GM12878 (cell line): Measurements from ENCODE around the gene EIF2S2.

Source experiments
- CEBPB ChIP-seq, 2 experiments: fragments of 150-350 bp in 1 of 2; IDR thresholded peaks; 2 replicates each; pipeline ENCODE4 v1.6.1; 2012 to 2014; ENCODE audit warnings: low read depth in 2 of 2, low read length in 2 of 2, borderline replicate concordance in 1 of 2, inconsistent platforms in 1 of 2
- KDM1A ChIP-seq: fragments of 200-600 bp; sonication (generic); IDR thresholded peaks from 2 replicates; pipeline ENCODE4 v1.6.1; 2016; ENCODE audit warnings: borderline replicate concordance
- MTA3 ChIP-seq: IDR thresholded peaks from 2 replicates; pipeline ENCODE4 v1.6.1; 2012; ENCODE audit warnings: low read length, inconsistent platforms, borderline replicate concordance
- POLR2A ChIP-seq: IDR thresholded peaks from 2 replicates; pipeline ENCODE4 v1.6.1; 2011; ENCODE audit warnings: low read depth, mild to moderate bottlenecking, low read length
- RCOR1 ChIP-seq: conservative IDR thresholded peaks from 2 replicates; pipeline ENCODE4 v1.6.1; 2012; ENCODE audit warnings: low read depth, low read length, improper control_type of control experiment
- SIN3A ChIP-seq: IDR thresholded peaks from 2 replicates; pipeline ENCODE4 v1.6.1; 2012; ENCODE audit warnings: low read depth, low read length, improper control_type of control experiment
- SUZ12 ChIP-seq: fragments of 200-600 bp; sonication (generic); IDR thresholded peaks from one replicate; pipeline ENCODE4 v1.6.1; 2018; ENCODE audit warnings: antibody characterized with exemption, mild to moderate bottlenecking; ENCODE audit not compliant: unreplicated experiment
- TF ChIP-seq, protein P1 (sequence below): fragments of 450-650 bp; IDR thresholded peaks from 2 replicates; pipeline ENCODE4 v1.6.1; 2016; ENCODE audit warnings: mild to moderate bottlenecking
- TF ChIP-seq, protein P2 (sequence below), 3 experiments: IDR thresholded peaks in 2 of 3; conservative IDR thresholded peaks in 1 of 3; 2 replicates each; pipeline ENCODE4 v1.5.1; 2011; ENCODE audit warnings: low read depth in 3 of 3, low read length in 3 of 3, mild to moderate bottlenecking in 3 of 3, control low read depth in 2 of 3, moderate library complexity in 2 of 3, inconsistent platforms in 1 of 3, mixed read lengths in 1 of 3; ENCODE audit not compliant: control insufficient read depth in 2 of 3, insufficient read depth in 1 of 3; ENCODE audit errors: extremely low read depth in 1 of 3
- TF ChIP-seq, protein P3 (sequence below): fragments of 450-650 bp; IDR thresholded peaks from 2 replicates; pipeline ENCODE4 v1.6.1; 2017; ENCODE audit warnings: mild to moderate bottlenecking, moderate library complexity
- TF ChIP-seq, protein P4 (sequence below): IDR thresholded peaks from 2 replicates; pipeline ENCODE4 v1.6.1; 2012; ENCODE audit warnings: low read depth, low read length, improper control_type of control experiment

DNA sequence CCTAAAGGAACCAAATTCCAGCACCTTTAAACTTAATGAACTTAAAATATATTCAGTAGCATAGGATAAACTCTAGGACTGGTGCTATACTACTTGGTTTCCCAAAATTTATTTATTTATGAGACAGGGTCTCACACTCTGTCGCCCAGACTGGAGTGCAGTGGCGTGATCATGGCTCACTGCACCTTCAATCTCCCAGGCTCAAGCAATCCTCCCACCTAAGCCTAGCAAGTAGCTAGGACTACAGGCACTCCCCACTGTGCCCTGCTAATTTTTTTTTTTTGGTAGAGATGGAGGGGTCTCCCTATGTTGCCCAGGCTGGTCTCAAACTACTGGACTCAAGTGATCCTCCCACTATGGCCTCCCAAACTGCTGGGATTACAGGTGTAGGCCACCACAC is 21.4 kb downstream of the EIF2S2 start:
- TF ChIP-seq, protein P1, sequence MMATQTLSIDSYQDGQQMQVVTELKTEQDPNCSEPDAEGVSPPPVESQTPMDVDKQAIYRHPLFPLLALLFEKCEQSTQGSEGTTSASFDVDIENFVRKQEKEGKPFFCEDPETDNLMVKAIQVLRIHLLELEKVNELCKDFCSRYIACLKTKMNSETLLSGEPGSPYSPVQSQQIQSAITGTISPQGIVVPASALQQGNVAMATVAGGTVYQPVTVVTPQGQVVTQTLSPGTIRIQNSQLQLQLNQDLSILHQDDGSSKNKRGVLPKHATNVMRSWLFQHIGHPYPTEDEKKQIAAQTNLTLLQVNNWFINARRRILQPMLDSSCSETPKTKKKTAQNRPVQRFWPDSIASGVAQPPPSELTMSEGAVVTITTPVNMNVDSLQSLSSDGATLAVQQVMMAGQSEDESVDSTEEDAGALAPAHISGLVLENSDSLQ: no peak
- TF ChIP-seq, protein P2, sequence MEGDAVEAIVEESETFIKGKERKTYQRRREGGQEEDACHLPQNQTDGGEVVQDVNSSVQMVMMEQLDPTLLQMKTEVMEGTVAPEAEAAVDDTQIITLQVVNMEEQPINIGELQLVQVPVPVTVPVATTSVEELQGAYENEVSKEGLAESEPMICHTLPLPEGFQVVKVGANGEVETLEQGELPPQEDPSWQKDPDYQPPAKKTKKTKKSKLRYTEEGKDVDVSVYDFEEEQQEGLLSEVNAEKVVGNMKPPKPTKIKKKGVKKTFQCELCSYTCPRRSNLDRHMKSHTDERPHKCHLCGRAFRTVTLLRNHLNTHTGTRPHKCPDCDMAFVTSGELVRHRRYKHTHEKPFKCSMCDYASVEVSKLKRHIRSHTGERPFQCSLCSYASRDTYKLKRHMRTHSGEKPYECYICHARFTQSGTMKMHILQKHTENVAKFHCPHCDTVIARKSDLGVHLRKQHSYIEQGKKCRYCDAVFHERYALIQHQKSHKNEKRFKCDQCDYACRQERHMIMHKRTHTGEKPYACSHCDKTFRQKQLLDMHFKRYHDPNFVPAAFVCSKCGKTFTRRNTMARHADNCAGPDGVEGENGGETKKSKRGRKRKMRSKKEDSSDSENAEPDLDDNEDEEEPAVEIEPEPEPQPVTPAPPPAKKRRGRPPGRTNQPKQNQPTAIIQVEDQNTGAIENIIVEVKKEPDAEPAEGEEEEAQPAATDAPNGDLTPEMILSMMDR (IDR thresholded peaks at IDR 0.05 in 2 of 3, conservative IDR thresholded peaks at IDR 0.05 in 1 of 3; ENCODE audit: control insufficient read depth in 2 of 3, extremely low read depth in 1 of 3, insufficient read depth in 1 of 3, low read depth in 3 of 3, low read length in 3 of 3): no peak
- TF ChIP-seq MTA3 (no peak), KDM1A (no peak), CEBPB (IDR thresholded peaks at IDR 0.05; ENCODE audit: borderline replicate concordance in 1 of 2, low read depth in 2 of 2, low read length in 2 of 2) (no peak), POLR2A (no peak), SUZ12 (no peak), SIN3A (no peak), RCOR1 (no peak)
- TF ChIP-seq, protein P3, sequence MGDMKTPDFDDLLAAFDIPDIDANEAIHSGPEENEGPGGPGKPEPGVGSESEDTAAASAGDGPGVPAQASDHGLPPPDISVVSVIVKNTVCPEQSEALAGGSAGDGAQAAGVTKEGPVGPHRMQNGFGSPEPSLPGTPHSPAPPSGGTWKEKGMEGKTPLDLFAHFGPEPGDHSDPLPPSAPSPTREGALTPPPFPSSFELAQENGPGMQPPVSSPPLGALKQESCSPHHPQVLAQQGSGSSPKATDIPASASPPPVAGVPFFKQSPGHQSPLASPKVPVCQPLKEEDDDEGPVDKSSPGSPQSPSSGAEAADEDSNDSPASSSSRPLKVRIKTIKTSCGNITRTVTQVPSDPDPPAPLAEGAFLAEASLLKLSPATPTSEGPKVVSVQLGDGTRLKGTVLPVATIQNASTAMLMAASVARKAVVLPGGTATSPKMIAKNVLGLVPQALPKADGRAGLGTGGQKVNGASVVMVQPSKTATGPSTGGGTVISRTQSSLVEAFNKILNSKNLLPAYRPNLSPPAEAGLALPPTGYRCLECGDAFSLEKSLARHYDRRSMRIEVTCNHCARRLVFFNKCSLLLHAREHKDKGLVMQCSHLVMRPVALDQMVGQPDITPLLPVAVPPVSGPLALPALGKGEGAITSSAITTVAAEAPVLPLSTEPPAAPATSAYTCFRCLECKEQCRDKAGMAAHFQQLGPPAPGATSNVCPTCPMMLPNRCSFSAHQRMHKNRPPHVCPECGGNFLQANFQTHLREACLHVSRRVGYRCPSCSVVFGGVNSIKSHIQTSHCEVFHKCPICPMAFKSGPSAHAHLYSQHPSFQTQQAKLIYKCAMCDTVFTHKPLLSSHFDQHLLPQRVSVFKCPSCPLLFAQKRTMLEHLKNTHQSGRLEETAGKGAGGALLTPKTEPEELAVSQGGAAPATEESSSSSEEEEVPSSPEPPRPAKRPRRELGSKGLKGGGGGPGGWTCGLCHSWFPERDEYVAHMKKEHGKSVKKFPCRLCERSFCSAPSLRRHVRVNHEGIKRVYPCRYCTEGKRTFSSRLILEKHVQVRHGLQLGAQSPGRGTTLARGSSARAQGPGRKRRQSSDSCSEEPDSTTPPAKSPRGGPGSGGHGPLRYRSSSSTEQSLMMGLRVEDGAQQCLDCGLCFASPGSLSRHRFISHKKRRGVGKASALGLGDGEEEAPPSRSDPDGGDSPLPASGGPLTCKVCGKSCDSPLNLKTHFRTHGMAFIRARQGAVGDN: no peak
- TF ChIP-seq, protein P4, sequence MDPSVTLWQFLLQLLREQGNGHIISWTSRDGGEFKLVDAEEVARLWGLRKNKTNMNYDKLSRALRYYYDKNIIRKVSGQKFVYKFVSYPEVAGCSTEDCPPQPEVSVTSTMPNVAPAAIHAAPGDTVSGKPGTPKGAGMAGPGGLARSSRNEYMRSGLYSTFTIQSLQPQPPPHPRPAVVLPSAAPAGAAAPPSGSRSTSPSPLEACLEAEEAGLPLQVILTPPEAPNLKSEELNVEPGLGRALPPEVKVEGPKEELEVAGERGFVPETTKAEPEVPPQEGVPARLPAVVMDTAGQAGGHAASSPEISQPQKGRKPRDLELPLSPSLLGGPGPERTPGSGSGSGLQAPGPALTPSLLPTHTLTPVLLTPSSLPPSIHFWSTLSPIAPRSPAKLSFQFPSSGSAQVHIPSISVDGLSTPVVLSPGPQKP: no peak
